Measurements from ENCODE around the gene DDX3X. TPM values are rescaled to one million over a fixed set of nuclear protein-coding genes. Genes with fewer than 3 reads are reported as not detected.

DDX3X gene
- total RNA-seq, 2 experiments from 2014 or later: 75.1 to 85.0 TPM

GRCh38 chrX:41373989-41374606, 40.1 kb downstream of the DDX3X start:
- Histone ChIP-seq H3K36me3 (ENCODE audit: insufficient read depth, low read length) (no peaks in the 10 kb centered on the region), H4K20me1 (ENCODE audit: insufficient read depth, low read length) (no peaks in the 10 kb centered on the region), H2AFZ (ENCODE audit: low read length) (no peak overlapping the region), H3K9me2 (ENCODE audit: insufficient read depth, low read length) (no peaks in the 10 kb centered on the region), H3K9me3 (ENCODE audit: low read length) (no peaks in the 10 kb centered on the region), H3K79me2 (ENCODE audit: insufficient read depth, low read depth, low read length) (no peaks in the 10 kb centered on the region), H3K4me3 (ENCODE audit: low read depth, low read length, poor library complexity, severe bottlenecking) (no peak overlapping the region), H3K4me2 (ENCODE audit: low read length) (no peak overlapping the region), H3K4me1 (ENCODE audit: insufficient read depth, low read length, poor library complexity, severe bottlenecking) (no peaks in the 10 kb centered on the region), H3K27ac (ENCODE audit: low read depth, low read length, poor library complexity, severe bottlenecking) (no peak overlapping the region)
- no TSS peak for BruUV-seq (replicated peaks)
- ChIA-PET CTCF (ENCODE audit: unreplicated experiment) (no interaction called here), POLR2A (no interaction called here)
- intact Hi-C loops (cut with micrococcal nuclease; ENCODE audit: unreplicated experiment): no loop called here
- TF ChIP-seq EZH2phosphoT487 (IDR thresholded peaks at IDR 0.05; ENCODE audit: borderline replicate concordance, low read depth, low read length) (no peak), CTCF (conservative IDR thresholded peaks at IDR 0.05; ENCODE audit: low read length) (no peak)
- no peak for DNase-seq (ENCODE audit: low spot score)

GRCh38 chrX:41377624-41378023, 43.7 kb downstream of the DDX3X start:
- CTCF ChIA-PET (ENCODE audit: unreplicated experiment): no interaction called here
- no peak for TF ChIP-seq CTCF (conservative IDR thresholded peaks at IDR 0.05; ENCODE audit: low read length)
- no peak for TF ChIP-seq EZH2phosphoT487 (IDR thresholded peaks at IDR 0.05; ENCODE audit: borderline replicate concordance, low read depth, low read length)
- Histone ChIP-seq H3K27ac (ENCODE audit: low read depth, low read length, poor library complexity, severe bottlenecking) (no peak overlapping the region), H2AFZ (ENCODE audit: low read length) (no peak overlapping the region), H4K20me1 (ENCODE audit: insufficient read depth, low read length) (no peaks in the 10 kb centered on the region), H3K4me2 (ENCODE audit: low read length) (no peak overlapping the region), H3K79me2 (ENCODE audit: insufficient read depth, low read depth, low read length) (no peaks in the 10 kb centered on the region), H3K4me1 (ENCODE audit: insufficient read depth, low read length, poor library complexity, severe bottlenecking) (no peaks in the 10 kb centered on the region), H3K4me3 (ENCODE audit: low read depth, low read length, poor library complexity, severe bottlenecking) (no peak overlapping the region), H3K9me2 (ENCODE audit: insufficient read depth, low read length) (no peaks in the 10 kb centered on the region), H3K9me3 (ENCODE audit: low read length) (no peaks in the 10 kb centered on the region), H3K36me3 (ENCODE audit: insufficient read depth, low read length) (no peaks in the 10 kb centered on the region)
- POLR2A ChIA-PET: no interaction called here
- DNase-seq (ENCODE audit: low spot score): no peak
- intact Hi-C loops (cut with micrococcal nuclease; ENCODE audit: unreplicated experiment): loop anchor here (2.0 kb wide), 1 partner anchor 17 kb away; no protein-coding TSS in a partner anchor
- BruUV-seq (replicated peaks): no TSS peak

GRCh38 chrX:41381685-41382084, 47.7 kb downstream of the DDX3X start:
- intact Hi-C loops (cut with micrococcal nuclease; ENCODE audit: unreplicated experiment): no loop called here
- ChIA-PET POLR2A (no interaction called here), CTCF (ENCODE audit: unreplicated experiment) (no interaction called here)
- TF ChIP-seq EZH2phosphoT487 (IDR thresholded peaks at IDR 0.05; ENCODE audit: borderline replicate concordance, low read depth, low read length) (no peak), CTCF (conservative IDR thresholded peaks at IDR 0.05; ENCODE audit: low read length) (no peak)
- Histone ChIP-seq H3K4me1 (ENCODE audit: insufficient read depth, low read length, poor library complexity, severe bottlenecking) (peaks cover 8% of the 10 kb centered on the region), H3K79me2 (ENCODE audit: insufficient read depth, low read depth, low read length) (no peaks in the 10 kb centered on the region), H3K36me3 (ENCODE audit: insufficient read depth, low read length) (no peaks in the 10 kb centered on the region), H3K9me3 (ENCODE audit: low read length) (no peaks in the 10 kb centered on the region), H3K9me2 (ENCODE audit: insufficient read depth, low read length) (no peaks in the 10 kb centered on the region), H2AFZ (ENCODE audit: low read length) (no peak overlapping the region), H3K4me3 (ENCODE audit: low read depth, low read length, poor library complexity, severe bottlenecking) (no peak overlapping the region), H3K4me2 (ENCODE audit: low read length) (no peak overlapping the region), H3K27ac (ENCODE audit: low read depth, low read length, poor library complexity, severe bottlenecking) (no peak overlapping the region), H4K20me1 (ENCODE audit: insufficient read depth, low read length) (no peaks in the 10 kb centered on the region)
- no TSS peak for BruUV-seq (replicated peaks)
- no peak for DNase-seq (ENCODE audit: low spot score)

Measured in OCI-LY7 (cell line).